Heart left ventricle (tissue), 13 donors: Measurements from ENCODE around the gene CRACDL.

ENCODE experiments used
- CTCF ChIP-seq, 12 donors: fragments of 200-600 bp; sonication (generic) in 4 of 12; IDR thresholded peaks; one replicate each; pipeline versions ENCODE4 v1.5.0 to v1.8.0; 2018 to 2022; ENCODE audit warnings: antibody characterized with exemption in 12 of 12, mild to moderate bottlenecking in 5 of 12
- POLR2A ChIP-seq, 2 donors: fragments of 450-650 bp; IDR thresholded peaks; one replicate each; pipeline ENCODE4 v1.6.1; 2017; ENCODE audit warnings: antibody characterized with exemption in 2 of 2, mild to moderate bottlenecking in 2 of 2, moderate library complexity in 2 of 2
- donor health status: ischemic (EF 13 %, LVEDD 7.1; RV severe dilation, severe dysfunction).
- donor health status: DM: no; HTN: yes; CAD: no.
- donor health status: DM: no; HTN: no; CAD: no.
- donor health status: ischemic (EF 25% LVEDD 6.9; RV normal size, moderate dysfunction).
- donor health status: ischemic (EF 25% LVEDD 5.7; RV mildly dilated, moderate dysfunction).
- donor health status: ischemic (EF 35%, LVEDD 5.7; RV mildly dilated, moderate dysfunction).
- donor health status: nonischemic (EF 11% LVEDD 7.7; RV severe dilation, severe dysfunction).
- donor health status: DM: yes; HTN: yes; CAD: no.
- donor health status: PGD.
- donor health status: ischemic (EF 29% LVEDD 5.4; RV normal size, mild dysfunction).
- donor health status: nonischemic (EF 23%, LVEDD 6.1; RV moderate dilation, normal function).

- TF ChIP-seq POLR2A (IDR thresholded peaks at IDR 0.05) (no peak), CTCF (IDR thresholded peaks at IDR 0.05) (no peak)
These were observed 107.7 kb downstream of the CRACDL start for GRCh38 chr2:98828369-98828744.
